Measurements from ENCODE around the gene ATP9B. TPM values are rescaled to one million over a fixed set of nuclear protein-coding genes. Genes with fewer than 3 reads are reported as not detected.

Gene ATP9B
- total RNA-seq, 2 donors from 2014 or later = 15.4 to 17.6 TPM

- no peak for DNase-seq (ENCODE audit: low spot score)
- no peak for TF ChIP-seq CTCF (IDR thresholded peaks at IDR 0.05)
- Histone ChIP-seq H3K36me3 (no peaks in the 10 kb centered on the region), H3K27ac (peak overlapping the region; percentile 50 to 51), H3K9me3 (no peaks in the 10 kb centered on the region), H3K4me1 (peaks cover 0 to 54% of the 10 kb centered on the region in 2 donors), H3K4me3 (no peak overlapping the region), H3K27me3 (no peaks in the 10 kb centered on the region)
These were observed 336.0 kb downstream of the ATP9B start for GRCh38 chr18:79405019-79405780.

- Histone ChIP-seq H3K4me1 (peaks cover 0 to 54% of the 10 kb centered on the region in 2 donors), H3K9me3 (no peaks in the 10 kb centered on the region), H3K36me3 (peaks cover 6% of the 10 kb centered on the region), H3K4me3 (no peak overlapping the region), H3K27ac (peak overlapping the region; percentile 51 to 61), H3K27me3 (no peaks in the 10 kb centered on the region)
- no peak for TF ChIP-seq CTCF (IDR thresholded peaks at IDR 0.05)
- peak; percentile 78 for DNase-seq (ENCODE audit: low spot score)
These were observed 336.8 kb downstream of the ATP9B start for GRCh38 chr18:79405781-79406575.

- Histone ChIP-seq H3K27ac (peak overlapping the region; percentile 51 to 61), H3K27me3 (no peaks in the 10 kb centered on the region), H3K9me3 (no peaks in the 10 kb centered on the region), H3K4me1 (peaks cover 0 to 50% of the 10 kb centered on the region in 2 donors), H3K36me3 (peaks cover 9% of the 10 kb centered on the region), H3K4me3 (no peak overlapping the region)
- no peak for DNase-seq (ENCODE audit: low spot score)
- TF ChIP-seq CTCF (IDR thresholded peaks at IDR 0.05) = no peak
These were observed 337.5 kb downstream of the ATP9B start for GRCh38 chr18:79406708-79407107.

- Histone ChIP-seq H3K9me3 (no peaks in the 10 kb centered on the region), H3K27me3 (no peaks in the 10 kb centered on the region), H3K27ac (no peak overlapping the region), H3K4me3 (no peak overlapping the region), H3K4me1 (peaks cover 0 to 24% of the 10 kb centered on the region in 2 donors), H3K36me3 (peaks cover 22% of the 10 kb centered on the region)
- DNase-seq (ENCODE audit: low spot score) = no peak
- no peak for TF ChIP-seq CTCF (IDR thresholded peaks at IDR 0.05)
These were observed 340.1 kb downstream of the ATP9B start for GRCh38 chr18:79409313-79409712.

- H3K4me3 ChIP-seq = no peak overlapping the region
- no peak for TF ChIP-seq CTCF (IDR thresholded peaks at IDR 0.05)
- no peak for DNase-seq (ENCODE audit: low spot score)
These were observed 341.0 kb downstream of the ATP9B start for GRCh38 chr18:79410171-79410641.

More at GRCh38 chr18:79410171-79410641, 341.0 kb downstream of the ATP9B start:
- H3K36me3 ChIP-seq = peaks cover 27% of the 10 kb centered on the region
- H3K9me3 ChIP-seq = no peaks in the 10 kb centered on the region
- H3K27ac ChIP-seq = no peak overlapping the region
- H3K27me3 ChIP-seq = no peaks in the 10 kb centered on the region
- peaks cover 0 to 15% of the 10 kb centered on the region in 2 donors for H3K4me1 ChIP-seq

All from right atrium auricular region (tissue), 2 donors.